K562 (cell line): ENCODE results near the gene PHACTR2. TPM values are rescaled to one million over a fixed set of nuclear protein-coding genes. Genes with fewer than 3 reads are reported as not detected.

ENCODE experiments used
- ATAC-seq: fragments of 200-7000 bp; cut with Tn5 transposase; 3 replicates; pipeline ENCODE4 v1.9.1; 2020; ENCODE audit warnings: moderate library complexity
- BruUV-seq: library from RNA; stranded (reverse); fragments of 400-500 nt; replicated peaks from 2 replicates; lab custom pipeline; 2021; lab: Mats Ljungman, UMichigan
- CTCF ChIA-PET: fragments of 300-600 bp; formaldehyde crosslinking; extraction: SDS; loops from one replicate; lab custom pipeline; 2021; ENCODE audit warnings: low intra/inter-chr PET ratio; lab: Yijun Ruan, JAX
- POLR2A ChIA-PET: fragments of 300-600, 350-650 bp; sonication (Branson Sonifier 250); formaldehyde crosslinking; extraction: SDS; loops from one replicate; lab custom pipeline; 2021; ENCODE audit warnings: antibody characterized with exemption, inconsistent platforms; lab: Yijun Ruan, JAX
- DNase-seq, 4 experiments: peaks; one replicate each; pipeline versions ENCODE4 v3.0.0 to v3.0.0-alpha.2; 2011 to 2018; ENCODE audit warnings: low spot score in 3 of 4, mixed read lengths in 3 of 4; ENCODE audit errors: extremely low read depth in 1 of 4
- FAIRE-seq: peaks from 2 replicates; lab custom pipeline; 2011; peaks lifted over from hg19 to GRCh38; lab: Jason Lieb, UNC
- H2AFZ ChIP-seq: 2 replicates; pipeline ENCODE4 v1.6.0; 2011; ENCODE audit warnings: low read depth, low read length, control low read depth, inconsistent platforms
- H3K27ac ChIP-seq: fragments of 200-600 bp; 3 replicates; pipeline ENCODE4 v1.8.0; 2011; ENCODE audit warnings: low read depth, mild to moderate bottlenecking, control low read depth, inconsistent platforms, low read length, moderate library complexity, mixed read lengths; ENCODE audit errors: extremely low read depth
- H3K27me3 ChIP-seq, 2 experiments: fragments of 300-600 bp in 1 of 2; 2 replicates in 1 of 2; 3 replicates in 1 of 2; pipeline versions ENCODE4 v1.6.0 to v1.8.0; 2011; ENCODE audit warnings: inconsistent platforms in 2 of 2, low read length in 2 of 2, mild to moderate bottlenecking in 1 of 2, mixed read lengths in 1 of 2, moderate library complexity in 1 of 2; ENCODE audit not compliant: control insufficient read depth in 2 of 2, insufficient read depth in 2 of 2
- H3K36me3 ChIP-seq: fragments of 300-600 bp; 3 replicates; pipeline ENCODE4 v1.8.0; 2011; ENCODE audit warnings: mild to moderate bottlenecking, low read length, inconsistent platforms; ENCODE audit not compliant: control insufficient read depth, insufficient read depth
- H3K4me1 ChIP-seq, 2 experiments: fragments of 200-600 bp in 1 of 2; replicated peaks in 1 of 2; 2 replicates in 1 of 2; 3 replicates in 1 of 2; pipeline versions ENCODE4 v1.5.1 to v1.8.0; 2011; ENCODE audit warnings: inconsistent platforms in 2 of 2, low read length in 2 of 2, mild to moderate bottlenecking in 1 of 2, mixed read lengths in 1 of 2, moderate library complexity in 1 of 2; ENCODE audit not compliant: control insufficient read depth in 2 of 2, insufficient read depth in 2 of 2
- H3K4me2 ChIP-seq: 2 replicates; pipeline ENCODE4 v1.6.1; 2011; ENCODE audit warnings: low read length, control low read depth, inconsistent platforms, mixed read lengths; ENCODE audit not compliant: insufficient read depth
- H3K4me3 ChIP-seq: fragments of 200-600 bp; sonication (generic), shearing (Covaris generic); 2 replicates; pipeline ENCODE4 v1.5.1; 2016; ENCODE audit warnings: control low read depth, inconsistent platforms
- H3K79me2 ChIP-seq: fragments of 200-600 bp; 3 replicates; pipeline ENCODE4 v1.8.0; 2011; ENCODE audit warnings: low read length, inconsistent platforms; ENCODE audit not compliant: control insufficient read depth, insufficient read depth
- H3K9ac ChIP-seq, 2 experiments: 2 replicates each; pipeline versions ENCODE4 v1.6.0 to v1.6.1; 2011; ENCODE audit warnings: low read depth in 2 of 2, low read length in 2 of 2, control low read depth in 1 of 2, inconsistent platforms in 1 of 2, mild to moderate bottlenecking in 1 of 2, mixed read lengths in 1 of 2; ENCODE audit not compliant: insufficient read depth in 1 of 2
- H3K9me1 ChIP-seq: one replicate; pipeline ENCODE4 v1.6.0; 2011; ENCODE audit warnings: inconsistent platforms, mild to moderate bottlenecking, low read length, moderate library complexity; ENCODE audit not compliant: control insufficient read depth, insufficient read depth
- H3K9me3 ChIP-seq: replicated peaks from 2 replicates; pipeline ENCODE4 v1.5.1; 2011; ENCODE audit warnings: low read depth, low read length, inconsistent platforms; ENCODE audit not compliant: control insufficient read depth, insufficient read depth
- H4K20me1 ChIP-seq: replicated peaks from 2 replicates; pipeline ENCODE4 v1.6.1; 2011; ENCODE audit warnings: low read length, inconsistent platforms, mixed read lengths; ENCODE audit not compliant: control insufficient read depth, insufficient read depth
- CBX8 ChIP-seq: fragments of 200-600 bp; sonication (generic); IDR thresholded peaks from 2 replicates; pipeline ENCODE4 v1.6.1; 2012; ENCODE audit warnings: borderline replicate concordance, mixed run types, low read depth, mild to moderate bottlenecking, moderate library complexity, mixed read lengths, low read length, control low read depth, inconsistent platforms; ENCODE audit not compliant: poor library complexity, severe bottlenecking; ENCODE audit errors: extremely low read depth
- EWSR1 ChIP-seq: fragments of 450-650 bp; IDR thresholded peaks from 2 replicates; pipeline ENCODE4 v1.6.1; 2018; ENCODE audit warnings: borderline replicate concordance, mild to moderate bottlenecking, low read depth, moderate library complexity; ENCODE audit not compliant: partially characterized antibody
- KHSRP ChIP-seq: fragments of 450-650 bp; IDR thresholded peaks from 2 replicates; pipeline ENCODE4 v1.6.1; 2017
- LEF1 ChIP-seq: fragments of 450-650 bp; IDR thresholded peaks from 2 replicates; pipeline ENCODE4 v1.6.1; 2016; ENCODE audit warnings: mild to moderate bottlenecking
- MYC ChIP-seq, 2 experiments: fragments of 250-450 bp in 1 of 2; sonication (Bioruptor Pico) in 1 of 2; IDR thresholded peaks; 2 replicates each; pipeline versions ENCODE4 v1.5.1 to v1.6.1; 2012 to 2021; ENCODE audit warnings: low read depth in 2 of 2, borderline replicate concordance in 1 of 2, improper control_type of control experiment in 1 of 2, low read length in 1 of 2, mild to moderate bottlenecking in 1 of 2, moderate library complexity in 1 of 2
- NCOA6 ChIP-seq: fragments of 450-650 bp; IDR thresholded peaks from 2 replicates; pipeline ENCODE4 v1.6.1; 2017; ENCODE audit warnings: mild to moderate bottlenecking
- SMARCA5 ChIP-seq: fragments of 450-650 bp; IDR thresholded peaks from 2 replicates; pipeline ENCODE4 v1.6.1; 2016
- WGBS: fragments of 100-300 bp; shearing (Covaris generic); methylation state at CpG from one replicate; pipeline ENCODE4 v1.1.6; 2016; ENCODE audit warnings: low coverage, mixed read lengths; ENCODE audit not compliant: insufficient coverage; ENCODE audit errors: missing lambda C conversion rate; 5-methylcytosine and 5-hydroxymethylcytosine counted together
- in situ Hi-C: fragments of 300-500 bp; cut with MboI; formaldehyde crosslinking; loops from 4 replicates; pipeline ENCODE4 v1.15.0; 2018; ENCODE audit warnings: inconsistent platforms, mixed read lengths
- intact Hi-C: fragments of 100-400 bp; cut with micrococcal nuclease; formaldehyde crosslinking; loops from 2 replicates; pipeline ENCODE4 v1.14.2; 2022
- polyA plus RNA-seq, 8 experiments: library from polyadenylated mRNA; depleted of rRNA in 4 of 8; stranded (reverse) in 5 of 8; unstranded in 3 of 8; fragments of >200 nt; fragmentation: Nextera tagmentation in 2 of 8; fragmentation: Illumina TruSeq in 1 of 8; extraction: Ambion mirVana in 2 of 8; extraction: Trizol in 1 of 8; gene quantifications; 2 replicates each; pipeline versions ENCODE4 v1.2.1 to v1.2.3, GENCODE V29; 2011 to 2014; ENCODE audit warnings: inconsistent platforms in 1 of 8, missing spikeins in 1 of 8
- total RNA-seq, 7 experiments: library from RNA; depleted of rRNA in 6 of 7; stranded (reverse); fragments of >200 nt in 6 of 7; fragmentation: Illumina TruSeq in 2 of 7; extraction: Trizol in 2 of 7; gene quantifications; 2 replicates each; pipeline versions ENCODE4 v1.2.1 to v1.2.3, GENCODE V29; 2011 to 2021; ENCODE audit warnings: low replicate concordance in 1 of 7
- TF ChIP-seq, protein P1 (sequence below), 3 experiments: IDR thresholded peaks in 2 of 3; conservative IDR thresholded peaks in 1 of 3; 2 replicates each; pipeline ENCODE4 v1.5.1; 2011 to 2012; ENCODE audit warnings: low read length in 3 of 3, mild to moderate bottlenecking in 3 of 3, control low read depth in 2 of 3, improper control_type of control experiment in 1 of 3, inconsistent platforms in 1 of 3, low read depth in 1 of 3, mixed read lengths in 1 of 3, moderate library complexity in 1 of 3; ENCODE audit not compliant: insufficient read depth in 2 of 3
- TF ChIP-seq, protein P2 (sequence below), 2 experiments: IDR thresholded peaks; 2 replicates each; pipeline ENCODE4 v1.6.1; 2011; ENCODE audit warnings: borderline replicate concordance in 1 of 2, control low read depth in 1 of 2, low read depth in 1 of 2, low read length in 1 of 2, mild to moderate bottlenecking in 1 of 2, mixed read lengths in 1 of 2, moderate library complexity in 1 of 2; ENCODE audit not compliant: insufficient read depth in 1 of 2, insufficient read length in 1 of 2, poor library complexity in 1 of 2, severe bottlenecking in 1 of 2; ENCODE audit errors: extremely low read depth in 1 of 2
- TF ChIP-seq, protein P3 (sequence below): sonication (generic); IDR thresholded peaks from 2 replicates; pipeline ENCODE4 v1.6.1; 2016
- TF ChIP-seq, protein P4 (sequence below): fragments of 450-650 bp; formaldehyde crosslinking; IDR thresholded peaks from 2 replicates; pipeline ENCODE4 v1.4.0; 2020; ENCODE audit warnings: mild to moderate bottlenecking, moderate library complexity

PHACTR2 gene
- total and polyA plus RNA-seq, 9 of the 15 experiments (the other 6 are each of a cell fraction or from before 2014, with no cell fraction given) = 5.3 to 52.5 (median 22.9) TPM

DNA sequence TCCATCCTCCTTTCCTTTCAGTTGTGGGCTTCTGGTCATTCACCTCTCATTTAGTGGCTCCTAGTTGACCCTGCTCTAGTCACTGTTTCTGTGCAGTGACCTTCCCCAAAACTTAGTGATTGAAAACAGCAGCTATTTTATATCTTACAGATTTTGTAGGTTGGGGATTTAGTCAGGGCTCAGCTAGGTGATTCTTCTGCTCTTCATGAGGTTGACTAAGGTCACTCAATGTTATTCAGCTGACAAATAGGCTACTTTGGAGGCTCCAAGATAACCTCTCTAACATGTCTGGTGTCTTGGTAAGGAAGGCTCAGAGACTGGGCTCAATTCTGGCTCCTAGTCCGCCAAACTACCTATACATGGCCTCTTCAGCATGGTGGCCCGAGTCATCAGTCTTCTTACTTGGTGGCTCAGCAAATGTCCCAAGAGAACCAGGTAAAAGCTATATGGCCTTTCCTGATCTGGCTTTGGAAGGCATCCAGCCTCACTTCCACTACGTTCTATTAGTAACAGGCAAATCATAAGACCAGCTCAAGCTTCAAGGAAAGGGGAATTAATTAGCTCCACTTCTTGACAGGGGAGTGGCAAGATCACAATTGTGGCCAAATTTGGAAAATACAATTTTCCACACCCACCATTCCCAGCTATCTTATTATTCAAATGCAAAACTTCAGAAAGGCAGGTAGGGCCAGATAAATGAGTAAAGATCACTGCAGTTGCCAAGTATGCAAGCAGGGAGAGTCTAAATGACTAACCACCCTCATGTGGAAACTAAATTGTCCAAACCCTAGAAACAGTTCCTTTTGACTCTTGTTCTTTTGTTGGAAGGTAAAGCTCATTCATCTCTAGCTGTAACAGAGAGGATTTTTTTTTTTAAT, 114.9 kb downstream of the PHACTR2 start:
- CTCF ChIA-PET = no interaction called here
- Histone ChIP-seq H3K4me3 (no peak overlapping the region), H3K79me2 (no peaks in the 10 kb centered on the region), H3K9me3 (no peaks in the 10 kb centered on the region), H3K27ac (peak overlapping the region; percentile 11; the same call in 2 of the 3 replicates), H3K4me2 (no peak overlapping the region), H3K9me1 (no peaks in the 10 kb centered on the region), H2AFZ (peak overlapping the region; percentile 54), H3K27me3 (no peaks in the 10 kb centered on the region), H3K4me1 (peaks cover 12 to 18% of the 10 kb centered on the region in 2 experiments; a peak in 4 of 5 replicates), H3K9ac (no peak overlapping the region; a peak in 1 of 4 replicates), H3K36me3 (peaks cover 8% of the 10 kb centered on the region; the same call in 2 of the 3 replicates), H4K20me1 (no peaks in the 10 kb centered on the region)
- FAIRE-seq = peak; percentile 64
- peak; percentile 66 for ATAC-seq
- BruUV-seq = no TSS peak
- peak in 1 of 4 experiments; percentile 33 for DNase-seq
- in situ Hi-C loops = no loop called here
- POLR2A ChIA-PET = interaction anchor here (0.6 to 2.0 kb wide), 6 partner anchors 9 to 628 kb away, joined by 3 to 11 read pairs (median 6); partner anchors contain the start of gene LTV1
- intact Hi-C loops = no loop called here
- WGBS = 18% methylated on average over 3 of the region's 3 CpGs
- TF ChIP-seq, protein P1, sequence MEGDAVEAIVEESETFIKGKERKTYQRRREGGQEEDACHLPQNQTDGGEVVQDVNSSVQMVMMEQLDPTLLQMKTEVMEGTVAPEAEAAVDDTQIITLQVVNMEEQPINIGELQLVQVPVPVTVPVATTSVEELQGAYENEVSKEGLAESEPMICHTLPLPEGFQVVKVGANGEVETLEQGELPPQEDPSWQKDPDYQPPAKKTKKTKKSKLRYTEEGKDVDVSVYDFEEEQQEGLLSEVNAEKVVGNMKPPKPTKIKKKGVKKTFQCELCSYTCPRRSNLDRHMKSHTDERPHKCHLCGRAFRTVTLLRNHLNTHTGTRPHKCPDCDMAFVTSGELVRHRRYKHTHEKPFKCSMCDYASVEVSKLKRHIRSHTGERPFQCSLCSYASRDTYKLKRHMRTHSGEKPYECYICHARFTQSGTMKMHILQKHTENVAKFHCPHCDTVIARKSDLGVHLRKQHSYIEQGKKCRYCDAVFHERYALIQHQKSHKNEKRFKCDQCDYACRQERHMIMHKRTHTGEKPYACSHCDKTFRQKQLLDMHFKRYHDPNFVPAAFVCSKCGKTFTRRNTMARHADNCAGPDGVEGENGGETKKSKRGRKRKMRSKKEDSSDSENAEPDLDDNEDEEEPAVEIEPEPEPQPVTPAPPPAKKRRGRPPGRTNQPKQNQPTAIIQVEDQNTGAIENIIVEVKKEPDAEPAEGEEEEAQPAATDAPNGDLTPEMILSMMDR (IDR thresholded peaks at IDR 0.05 in 2 of 3, conservative IDR thresholded peaks at IDR 0.05 in 1 of 3; ENCODE audit: insufficient read depth in 2 of 3, low read depth in 1 of 3, low read length in 3 of 3) = no peak
- TF ChIP-seq EWSR1 (no peak), CBX8 (no peak), NCOA6 (no peak), KHSRP (no peak), MYC (IDR thresholded peaks at IDR 0.05; ENCODE audit: low read depth, low read length) (no peak), MYC (CRISPR knock-in tag; IDR thresholded peaks at IDR 0.05; ENCODE audit: borderline replicate concordance, low read depth) (no peak), LEF1 (no peak), SMARCA5 (no peak)
- TF ChIP-seq, protein P2, sequence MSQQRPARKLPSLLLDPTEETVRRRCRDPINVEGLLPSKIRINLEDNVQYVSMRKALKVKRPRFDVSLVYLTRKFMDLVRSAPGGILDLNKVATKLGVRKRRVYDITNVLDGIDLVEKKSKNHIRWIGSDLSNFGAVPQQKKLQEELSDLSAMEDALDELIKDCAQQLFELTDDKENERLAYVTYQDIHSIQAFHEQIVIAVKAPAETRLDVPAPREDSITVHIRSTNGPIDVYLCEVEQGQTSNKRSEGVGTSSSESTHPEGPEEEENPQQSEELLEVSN (IDR thresholded peaks at IDR 0.05; ENCODE audit: borderline replicate concordance in 1 of 2, extremely low read depth in 1 of 2, insufficient read depth in 1 of 2, insufficient read length in 1 of 2, low read depth in 1 of 2, low read length in 1 of 2, poor library complexity in 1 of 2, severe bottlenecking in 1 of 2) = no peak
- TF ChIP-seq, protein P3, sequence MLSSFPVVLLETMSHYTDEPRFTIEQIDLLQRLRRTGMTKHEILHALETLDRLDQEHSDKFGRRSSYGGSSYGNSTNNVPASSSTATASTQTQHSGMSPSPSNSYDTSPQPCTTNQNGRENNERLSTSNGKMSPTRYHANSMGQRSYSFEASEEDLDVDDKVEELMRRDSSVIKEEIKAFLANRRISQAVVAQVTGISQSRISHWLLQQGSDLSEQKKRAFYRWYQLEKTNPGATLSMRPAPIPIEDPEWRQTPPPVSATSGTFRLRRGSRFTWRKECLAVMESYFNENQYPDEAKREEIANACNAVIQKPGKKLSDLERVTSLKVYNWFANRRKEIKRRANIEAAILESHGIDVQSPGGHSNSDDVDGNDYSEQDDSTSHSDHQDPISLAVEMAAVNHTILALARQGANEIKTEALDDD = peak; percentile 59; the same call in 1 of the 2 replicates
- TF ChIP-seq, protein P4, sequence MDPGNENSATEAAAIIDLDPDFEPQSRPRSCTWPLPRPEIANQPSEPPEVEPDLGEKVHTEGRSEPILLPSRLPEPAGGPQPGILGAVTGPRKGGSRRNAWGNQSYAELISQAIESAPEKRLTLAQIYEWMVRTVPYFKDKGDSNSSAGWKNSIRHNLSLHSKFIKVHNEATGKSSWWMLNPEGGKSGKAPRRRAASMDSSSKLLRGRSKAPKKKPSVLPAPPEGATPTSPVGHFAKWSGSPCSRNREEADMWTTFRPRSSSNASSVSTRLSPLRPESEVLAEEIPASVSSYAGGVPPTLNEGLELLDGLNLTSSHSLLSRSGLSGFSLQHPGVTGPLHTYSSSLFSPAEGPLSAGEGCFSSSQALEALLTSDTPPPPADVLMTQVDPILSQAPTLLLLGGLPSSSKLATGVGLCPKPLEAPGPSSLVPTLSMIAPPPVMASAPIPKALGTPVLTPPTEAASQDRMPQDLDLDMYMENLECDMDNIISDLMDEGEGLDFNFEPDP (CRISPR knock-in tag) = no peak
